SK-N-SH (cell line): Measurements from ENCODE around the gene KDM4C. TPM values are rescaled to one million over a fixed set of nuclear protein-coding genes. Genes with fewer than 3 reads are reported as not detected.

Experiments used
- CTCF ChIA-PET: fragments of 300-600, 350-600 bp; formaldehyde crosslinking; extraction: SDS; loops from one replicate; lab custom pipeline; 2021; lab: Yijun Ruan, JAX
- POLR2A ChIA-PET: fragments of 350-600 bp; sonication (Branson Sonifier 250); formaldehyde crosslinking; extraction: SDS; loops from one replicate; lab custom pipeline; 2020; ENCODE audit warnings: antibody characterized with exemption, inconsistent platforms; lab: Yijun Ruan, JAX
- DNase-seq: peaks from one replicate; pipeline ENCODE4 v3.0.0; 2012
- H2AFZ ChIP-seq: fragments of 200-600 bp; sonication (generic); 2 replicates; pipeline ENCODE4 v1.8.1; 2016; ENCODE audit warnings: antibody characterized with exemption, mild to moderate bottlenecking, low read depth
- H3F3A ChIP-seq: fragments of 200-600 bp; sonication (generic); replicated peaks from 2 replicates; pipeline ENCODE3; 2016; ENCODE audit warnings: antibody characterized with exemption, mild to moderate bottlenecking; ENCODE audit not compliant: insufficient read depth
- H3K27ac ChIP-seq, 2 experiments: fragments of 200-500 bp in 1 of 2; fragments of 200-600 bp in 1 of 2; sonication (Bioruptor generic) in 1 of 2; sonication (generic), shearing (Covaris generic) in 1 of 2; 2 replicates each; pipeline versions ENCODE4 v1.5.1 to v1.6.1; 2014 to 2016; ENCODE audit warnings: low read depth in 2 of 2, inconsistent platforms in 1 of 2, low read length in 1 of 2, mild to moderate bottlenecking in 1 of 2, mixed read lengths in 1 of 2
- H3K27me3 ChIP-seq: fragments of 200-600 bp; sonication (generic), shearing (Covaris generic); 2 replicates; pipeline ENCODE4 v1.6.1; 2016; ENCODE audit warnings: mixed run types; ENCODE audit not compliant: insufficient read depth
- H3K36me3 ChIP-seq, 2 experiments: fragments of 200-500 bp in 1 of 2; fragments of 200-600 bp in 1 of 2; sonication (Bioruptor generic) in 1 of 2; sonication (generic) in 1 of 2; replicated peaks in 1 of 2; 2 replicates each; pipeline versions ENCODE3 to v1.5.1; 2014 to 2016; ENCODE audit warnings: low read length in 1 of 2, mild to moderate bottlenecking in 1 of 2; ENCODE audit not compliant: insufficient read depth in 2 of 2, control insufficient read depth in 1 of 2
- H3K4me1 ChIP-seq, 2 experiments: fragments of 200-500 bp in 1 of 2; fragments of 200-600 bp in 1 of 2; sonication (Bioruptor generic) in 1 of 2; sonication (generic), shearing (Covaris generic) in 1 of 2; 2 replicates each; pipeline versions ENCODE4 v1.5.1 to v1.6.1; 2014 to 2016; ENCODE audit warnings: low read depth in 1 of 2, low read length in 1 of 2, mixed run types in 1 of 2; ENCODE audit not compliant: insufficient read depth in 2 of 2, control insufficient read depth in 1 of 2
- H3K4me2 ChIP-seq: fragments of 200-600 bp; sonication (generic), shearing (Covaris generic); 2 replicates; pipeline ENCODE4 v1.6.1; 2017; ENCODE audit warnings: mixed run types
- H3K4me3 ChIP-seq, 2 experiments: fragments of 200-500 bp in 1 of 2; fragments of 200-600 bp in 1 of 2; sonication (Bioruptor generic) in 1 of 2; sonication (generic), shearing (Covaris generic) in 1 of 2; 2 replicates each; pipeline versions ENCODE4 v1.5.1 to v1.8.1; 2014 to 2016; ENCODE audit warnings: low read depth in 2 of 2, inconsistent platforms in 1 of 2, low read length in 1 of 2, mild to moderate bottlenecking in 1 of 2, mixed read lengths in 1 of 2, moderate library complexity in 1 of 2
- H3K79me2 ChIP-seq: fragments of 200-600 bp; sonication (generic); 2 replicates; pipeline ENCODE4 v1.8.1; 2017; ENCODE audit warnings: mild to moderate bottlenecking; ENCODE audit not compliant: insufficient read depth
- H3K9ac ChIP-seq: fragments of 200-600 bp; sonication (generic); 2 replicates; pipeline ENCODE4 v1.6.1; 2017; ENCODE audit warnings: mixed run types
- H3K9me2 ChIP-seq: fragments of 200-600 bp; sonication (generic); 2 replicates; pipeline ENCODE4 v1.6.1; 2017; ENCODE audit warnings: mixed run types
- H3K9me3 ChIP-seq: fragments of 200-600 bp; sonication (generic); 2 replicates; pipeline ENCODE4 v1.6.1; 2017; ENCODE audit warnings: mixed run types, mild to moderate bottlenecking, moderate library complexity
- H4K20me1 ChIP-seq: fragments of 200-600 bp; sonication (generic); 2 replicates; pipeline ENCODE4 v1.6.1; 2017; ENCODE audit warnings: mild to moderate bottlenecking, mixed run types; ENCODE audit not compliant: insufficient read depth
- CHD2 ChIP-seq: fragments of 150-350 bp; IDR thresholded peaks from 2 replicates; pipeline ENCODE4 v1.6.1; 2018; ENCODE audit warnings: low read length; ENCODE audit not compliant: partially characterized antibody
- CTCF ChIP-seq: fragments of 200-600 bp; sonication (generic); IDR thresholded peaks from 2 replicates; pipeline ENCODE4 v1.6.1; 2017; ENCODE audit warnings: antibody characterized with exemption, mild to moderate bottlenecking, moderate library complexity
- EP300 ChIP-seq, 2 experiments: IDR thresholded peaks; 2 replicates each; pipeline versions ENCODE4 v1.4.0 to v1.6.1; 2012; ENCODE audit warnings: borderline replicate concordance in 1 of 2, low read depth in 1 of 2, low read length in 1 of 2
- FOSL2 ChIP-seq: IDR thresholded peaks from 2 replicates; pipeline ENCODE4 v1.4.0; 2012; ENCODE audit warnings: low read depth, mild to moderate bottlenecking, moderate library complexity, borderline replicate concordance
- FOXJ3 ChIP-seq: sonication (generic); formaldehyde crosslinking; IDR thresholded peaks from 2 replicates; pipeline ENCODE4 v1.5.1; 2020; ENCODE audit warnings: mild to moderate bottlenecking, missing genetic modification reagents
- FOXM1 ChIP-seq: IDR thresholded peaks from 2 replicates; pipeline ENCODE4 v1.4.0; 2012; ENCODE audit warnings: low read depth, mild to moderate bottlenecking
- MEF2A ChIP-seq: IDR thresholded peaks from 2 replicates; pipeline ENCODE4 v1.4.0; 2012; ENCODE audit warnings: low read depth, borderline replicate concordance
- MXI1 ChIP-seq: IDR thresholded peaks from 2 replicates; pipeline ENCODE4 v1.6.1; 2012; ENCODE audit warnings: mild to moderate bottlenecking, low read depth, low read length, improper control_type of control experiment
- NRF1 ChIP-seq: IDR thresholded peaks from 2 replicates; pipeline ENCODE4 v1.6.1; 2012; ENCODE audit warnings: low read depth, mild to moderate bottlenecking, low read length
- RAD21 ChIP-seq: IDR thresholded peaks from 2 replicates; pipeline ENCODE4 v1.6.1; 2012; ENCODE audit warnings: mild to moderate bottlenecking, low read length
- RFX5 ChIP-seq: IDR thresholded peaks from 2 replicates; pipeline ENCODE4 v1.6.1; 2012; ENCODE audit warnings: mild to moderate bottlenecking, improper control_type of control experiment, low read length
- TAF1 ChIP-seq: IDR thresholded peaks from 2 replicates; pipeline ENCODE4 v1.6.1; 2012; ENCODE audit warnings: low read depth, mild to moderate bottlenecking, low read length, moderate library complexity, borderline replicate concordance
- TCF12 ChIP-seq: IDR thresholded peaks from 2 replicates; pipeline ENCODE4 v1.4.0; 2012
- USF2 ChIP-seq: fragments of 150-350 bp; IDR thresholded peaks from 2 replicates; pipeline ENCODE4 v1.6.1; 2017; ENCODE audit warnings: antibody characterized with exemption, low read length, low read depth, borderline replicate concordance
- WGBS: methylation state at CpG from one replicate; pipeline ENCODE4 v1.1.6; 2017; ENCODE audit warnings: low lambda C conversion rate; 5-methylcytosine and 5-hydroxymethylcytosine counted together
- polyA plus RNA-seq, 3 experiments: library from polyadenylated mRNA; depleted of rRNA; stranded (reverse); fragments of >200 nt; gene quantifications; 2 replicates each; pipeline ENCODE4 v1.2.3, GENCODE V29; 2012
- TF ChIP-seq, protein P1 (sequence below): IDR thresholded peaks from 2 replicates; pipeline ENCODE4; 2012
- TF ChIP-seq, protein P2 (sequence below): IDR thresholded peaks from 2 replicates; pipeline ENCODE4 v1.4.0; 2012; ENCODE audit warnings: low read depth, borderline replicate concordance

The KDM4C gene
- polyA plus RNA-seq, 1 of the 3 experiments (the other 2 are of a cell fraction): 9.4 TPM

DNA sequence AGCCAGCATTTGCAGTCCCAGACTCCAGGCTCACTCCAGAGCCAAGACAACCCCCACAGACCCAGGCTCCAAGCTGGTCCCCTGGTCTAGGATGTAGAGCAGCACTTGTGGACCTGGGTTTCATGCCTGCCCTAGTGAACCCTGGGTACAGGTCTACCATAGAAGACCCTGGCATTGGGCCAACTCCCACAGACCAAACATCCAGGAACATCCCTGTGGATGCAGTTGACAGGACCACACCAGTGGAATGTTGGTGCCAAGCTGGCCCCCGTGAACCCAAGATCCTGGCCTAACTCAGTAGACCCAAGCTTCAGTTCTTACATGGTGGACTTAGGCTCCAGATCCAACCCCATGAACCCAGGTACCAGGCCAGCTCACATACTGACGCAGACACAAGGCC, 250.6 kb downstream of the KDM4C start:
- Histone ChIP-seq H3K4me2 (no peak overlapping the region), H3K4me3 (no peak overlapping the region), H3K27me3 (no peaks in the 10 kb centered on the region), H4K20me1 (no peaks in the 10 kb centered on the region), H3K79me2 (no peaks in the 10 kb centered on the region), H3K9me3 (no peaks in the 10 kb centered on the region), H3K27ac (no peak overlapping the region), H3K9ac (no peak overlapping the region), H3F3A (no peaks in the 10 kb centered on the region), H3K36me3 (peaks cover 21 to 25% of the 10 kb centered on the region in 2 experiments)
- WGBS: no CpG with 5 or more reads among the region's 2 CpGs
- TF ChIP-seq CTCF (no peak), MXI1 (no peak), RFX5 (no peak), EP300 (IDR thresholded peaks at IDR 0.05; ENCODE audit: borderline replicate concordance in 1 of 2, low read depth in 1 of 2, low read length in 1 of 2) (no peak), RAD21 (no peak), USF2 (no peak), TAF1 (no peak), FOXM1 (no peak), FOXJ3 (CRISPR knock-in tag) (no peak), FOSL2 (no peak), CHD2 (no peak), NRF1 (no peak), MEF2A (no peak), TCF12 (no peak)
- TF ChIP-seq, protein P1, sequence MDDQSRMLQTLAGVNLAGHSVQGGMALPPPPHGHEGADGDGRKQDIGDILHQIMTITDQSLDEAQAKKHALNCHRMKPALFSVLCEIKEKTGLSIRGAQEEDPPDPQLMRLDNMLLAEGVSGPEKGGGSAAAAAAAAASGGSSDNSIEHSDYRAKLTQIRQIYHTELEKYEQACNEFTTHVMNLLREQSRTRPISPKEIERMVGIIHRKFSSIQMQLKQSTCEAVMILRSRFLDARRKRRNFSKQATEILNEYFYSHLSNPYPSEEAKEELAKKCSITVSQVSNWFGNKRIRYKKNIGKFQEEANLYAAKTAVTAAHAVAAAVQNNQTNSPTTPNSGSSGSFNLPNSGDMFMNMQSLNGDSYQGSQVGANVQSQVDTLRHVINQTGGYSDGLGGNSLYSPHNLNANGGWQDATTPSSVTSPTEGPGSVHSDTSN: no peak
- TF ChIP-seq, protein P2, sequence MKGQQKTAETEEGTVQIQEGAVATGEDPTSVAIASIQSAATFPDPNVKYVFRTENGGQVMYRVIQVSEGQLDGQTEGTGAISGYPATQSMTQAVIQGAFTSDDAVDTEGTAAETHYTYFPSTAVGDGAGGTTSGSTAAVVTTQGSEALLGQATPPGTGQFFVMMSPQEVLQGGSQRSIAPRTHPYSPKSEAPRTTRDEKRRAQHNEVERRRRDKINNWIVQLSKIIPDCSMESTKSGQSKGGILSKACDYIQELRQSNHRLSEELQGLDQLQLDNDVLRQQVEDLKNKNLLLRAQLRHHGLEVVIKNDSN: no peak
- TF ChIP-seq, all 33 proteins: peak for 0
- no peak overlapping the region for H2AFZ ChIP-seq
- no peaks in the 10 kb centered on the region for H3K9me2 ChIP-seq
- peaks cover 0 to 6% of the 10 kb centered on the region in 2 experiments; a peak in 1 of 4 replicates for H3K4me1 ChIP-seq
- ChIA-PET CTCF (no interaction called here), POLR2A (no interaction called here)
- no peak for DNase-seq
